ENCODE data around the gene FOXRED2.

- TF ChIP-seq CTCF (IDR thresholded peaks at IDR 0.05) (no peak), EZH2 (IDR thresholded peaks at IDR 0.05) (no peak), EZH2phosphoT487 (IDR thresholded peaks at IDR 0.05) (no peak)
Observed at GRCh38 chr22:36541831-36542411, 35.1 kb upstream of the FOXRED2 start.

Measured in neural progenitor cell (in vitro differentiated cells).